Measurements from ENCODE around the gene SUPT4H1.
A peak's percentile ranks its signal among the peaks of the same experiment; 100 is the strongest.

SUPT4H1 gene

DNA sequence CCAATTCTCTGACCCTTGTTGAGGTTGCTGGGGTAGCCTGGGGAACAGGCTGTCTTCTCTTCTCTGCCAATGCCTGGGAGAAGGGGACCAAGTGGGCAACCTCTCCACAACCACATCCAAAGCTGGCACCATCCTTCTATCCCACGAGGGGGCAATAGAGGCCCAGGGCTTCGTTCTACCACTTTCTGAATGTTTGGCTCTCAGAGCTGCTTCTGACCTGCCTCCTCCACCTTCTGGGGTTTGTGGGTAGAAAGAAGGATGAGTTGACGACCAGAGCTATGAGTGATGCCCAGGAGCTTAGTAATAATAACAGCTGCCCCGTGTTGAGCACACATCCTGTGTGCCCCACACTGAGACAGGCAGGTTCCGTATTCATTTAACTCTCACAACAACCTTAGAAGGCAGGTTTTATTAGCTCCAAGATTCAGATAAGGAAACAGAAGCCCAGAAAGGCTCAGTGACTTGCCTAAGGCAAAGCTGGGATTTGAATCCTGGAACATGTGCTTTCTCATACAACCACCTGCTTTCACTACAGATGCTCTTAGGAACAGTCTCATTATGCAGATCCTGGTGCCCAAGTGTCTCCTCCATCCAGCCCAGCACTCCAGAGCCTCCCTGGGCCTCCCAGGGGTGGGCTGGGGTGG, 34.5 kb downstream of the SUPT4H1 start:
- DNase-seq (ENCODE audit: low read depth), result peak; percentile 67

DNA sequence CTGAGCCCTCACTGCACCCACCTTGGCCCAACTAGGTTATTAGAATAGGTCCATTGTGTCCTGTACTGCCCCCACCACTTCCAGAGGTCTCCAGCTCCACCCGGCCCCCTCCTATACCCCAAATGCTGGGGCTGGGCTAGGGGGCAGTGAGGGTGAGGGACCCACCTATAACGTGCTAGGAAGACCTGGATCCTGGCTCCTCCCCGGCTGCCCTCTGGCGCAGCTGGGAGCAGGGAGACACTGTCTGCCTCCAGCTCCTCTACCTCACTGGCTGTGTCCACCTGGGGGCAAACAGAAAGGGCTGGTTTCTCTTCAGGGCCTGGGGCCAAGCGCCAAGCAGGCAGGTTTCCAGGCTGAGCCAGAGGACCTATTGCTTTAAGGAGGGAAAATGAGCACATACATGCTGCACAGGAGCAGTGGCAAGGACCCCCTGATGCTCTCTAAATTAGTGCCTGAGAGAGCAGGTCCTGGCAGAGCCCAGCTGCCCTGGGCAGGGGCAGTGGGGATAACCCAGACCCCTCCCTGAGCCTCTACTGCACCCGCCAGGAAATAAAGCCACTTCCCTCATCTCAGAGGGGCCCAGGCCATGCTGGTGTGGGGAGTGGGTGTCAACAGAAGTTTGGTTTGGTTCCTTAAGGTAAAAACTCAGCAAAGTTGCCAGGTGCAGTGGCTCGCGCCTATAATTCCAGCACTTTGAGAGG, 35.6 kb downstream of the SUPT4H1 start:
- DNase-seq (ENCODE audit: low read depth), result no peak

DNA sequence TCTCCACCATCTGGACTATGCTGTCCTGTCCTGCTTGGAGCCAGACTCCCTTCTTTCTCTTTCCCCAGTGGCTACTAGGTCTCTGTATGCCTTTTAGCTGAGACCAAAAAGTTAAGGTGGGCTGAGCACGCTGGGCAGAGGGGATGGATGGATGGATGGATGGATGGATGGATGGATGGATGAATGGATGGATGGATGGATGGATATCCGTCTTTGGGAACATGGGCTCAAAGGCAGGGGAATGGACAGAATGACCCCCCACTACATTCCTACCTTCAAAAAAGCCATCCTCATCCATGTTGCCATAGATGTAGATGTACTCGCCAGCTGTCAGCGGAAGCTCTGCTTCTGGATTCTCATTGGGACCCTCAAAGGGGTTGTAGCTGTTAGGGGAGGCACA, 36.3 kb downstream of the SUPT4H1 start:
- DNase-seq (ENCODE audit: low read depth), result no peak

DNA sequence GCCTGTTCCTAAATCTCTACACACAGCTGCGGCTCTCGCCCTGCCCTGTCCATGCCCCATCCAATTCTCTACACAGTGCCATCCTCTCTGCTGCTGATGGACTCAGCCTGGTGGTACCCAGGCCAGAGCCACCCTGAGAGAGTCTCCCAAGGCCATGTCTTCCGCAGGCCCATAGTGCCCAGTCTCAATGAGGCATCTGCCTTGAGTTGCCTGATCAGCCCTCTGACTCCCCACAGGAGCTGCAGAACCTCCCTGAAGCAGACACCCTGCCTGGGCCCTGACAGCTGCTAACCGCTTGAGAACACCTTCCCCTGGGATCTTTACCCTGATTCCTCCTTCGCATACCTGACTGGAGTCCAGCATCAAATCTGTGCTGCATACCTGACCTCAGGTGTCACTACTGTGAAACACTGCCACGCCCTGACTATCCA, 36.7 kb downstream of the SUPT4H1 start:
- no peak for DNase-seq (ENCODE audit: low read depth)

DNA sequence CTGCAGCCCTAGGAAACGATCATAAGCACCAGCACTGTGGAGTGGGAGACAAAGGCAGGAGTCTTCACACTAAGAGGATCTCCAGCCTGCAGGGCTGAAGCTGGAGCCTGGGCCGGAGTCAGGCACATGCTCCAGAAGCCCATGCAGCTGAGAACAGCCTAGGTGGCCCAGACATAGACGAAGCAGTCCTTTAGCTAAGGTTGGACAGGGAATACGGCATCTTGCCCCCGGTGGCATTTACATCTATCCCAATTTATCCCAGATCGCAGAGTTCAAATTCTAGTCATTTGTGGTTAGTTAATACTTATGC, 37.3 kb downstream of the SUPT4H1 start:
- no peak for DNase-seq (ENCODE audit: low read depth)

DNA sequence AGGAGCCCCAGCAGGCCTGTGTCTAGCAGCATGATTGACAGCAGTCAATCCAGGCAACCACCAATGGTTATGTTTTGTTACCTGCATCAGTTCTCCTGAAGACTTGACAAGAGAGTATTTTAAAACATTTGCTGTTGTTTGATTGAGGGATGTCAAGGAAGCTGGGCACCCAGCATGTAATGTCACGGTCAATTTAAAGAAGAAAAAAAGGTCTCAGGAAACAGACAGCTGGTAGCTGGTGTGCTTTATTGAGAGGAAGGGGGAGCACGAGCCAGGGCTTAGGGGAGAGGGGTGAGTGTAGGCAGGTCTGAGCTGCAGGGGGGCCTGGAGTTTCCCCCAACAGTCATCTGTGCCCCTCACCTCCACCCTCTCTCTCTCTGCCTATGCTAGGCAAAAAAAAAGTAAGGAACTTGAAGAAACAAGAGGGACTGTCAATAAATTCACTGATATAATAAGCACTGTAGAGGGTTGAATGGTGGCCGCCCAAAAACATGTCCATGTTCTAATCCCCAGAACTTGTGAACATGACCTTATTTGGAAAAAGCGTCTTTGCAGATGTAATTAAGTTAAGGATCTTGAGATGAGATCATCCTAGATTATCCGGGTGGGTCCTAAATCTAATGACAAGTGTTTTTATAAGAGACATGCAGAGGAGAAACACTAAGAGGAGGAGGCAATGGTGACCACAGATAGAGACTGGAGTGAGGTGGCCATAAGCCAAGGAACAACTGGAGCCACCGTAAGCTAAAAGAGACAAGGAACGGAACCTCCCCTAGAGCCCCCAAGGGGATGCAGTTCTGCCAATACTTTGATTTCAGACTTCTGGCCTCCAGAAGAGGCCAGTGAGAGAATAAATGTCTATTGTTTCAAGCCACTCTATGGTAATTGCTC, 37.9 kb downstream of the SUPT4H1 start:
- DNase-seq (ENCODE audit: low read depth), result no peak

DNA sequence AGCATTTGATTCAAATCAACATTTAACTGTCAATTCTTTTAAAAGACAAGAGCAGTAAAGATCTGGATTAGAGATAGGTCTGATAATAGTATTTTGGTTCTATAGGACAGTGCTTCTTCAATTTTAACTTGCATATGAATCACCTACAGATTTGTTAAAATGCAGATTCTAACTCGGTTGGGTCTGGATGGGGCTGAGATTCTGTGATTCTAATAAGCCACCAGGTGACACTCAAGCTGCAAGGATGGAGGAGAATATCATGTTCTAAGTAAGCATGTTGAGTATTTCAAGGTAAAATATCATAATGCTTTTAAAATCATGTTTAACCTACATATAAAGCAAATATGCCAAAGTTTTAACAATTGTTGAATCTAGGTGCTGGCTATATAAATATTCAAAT, 39.2 kb downstream of the SUPT4H1 start:
- no peak for DNase-seq (ENCODE audit: low read depth)

DNA sequence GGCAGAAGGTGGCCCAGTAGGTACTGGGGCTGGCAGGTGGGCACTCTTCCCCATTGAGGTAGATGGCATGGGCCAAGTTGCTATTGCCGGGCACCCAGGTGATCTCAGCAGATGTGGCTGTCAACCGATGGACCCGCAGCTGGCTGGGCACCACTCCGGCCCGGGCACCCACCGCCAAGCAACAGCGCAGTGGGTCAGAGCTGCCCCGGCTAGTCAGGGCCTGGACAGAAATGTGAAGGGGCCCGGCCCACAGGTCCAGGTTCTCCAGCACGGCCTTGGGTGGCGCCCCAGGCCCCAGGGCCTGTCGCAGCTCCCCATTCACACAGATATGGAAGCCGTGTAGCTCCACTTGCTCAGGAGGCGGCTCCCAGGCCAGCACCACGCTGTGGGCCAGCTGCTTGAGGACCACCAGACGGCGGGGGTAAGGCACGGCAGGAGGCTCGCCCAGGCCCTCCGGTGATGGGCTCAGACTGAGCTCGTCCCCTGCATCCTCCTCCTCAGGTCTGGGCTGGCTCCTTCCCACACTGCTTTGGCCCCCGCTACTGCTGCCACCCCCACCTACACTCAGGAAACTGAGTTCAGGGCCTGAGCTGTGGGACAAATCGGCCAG, 39.9 kb downstream of the SUPT4H1 start:
- DNase-seq (ENCODE audit: low read depth), result no peak

DNA sequence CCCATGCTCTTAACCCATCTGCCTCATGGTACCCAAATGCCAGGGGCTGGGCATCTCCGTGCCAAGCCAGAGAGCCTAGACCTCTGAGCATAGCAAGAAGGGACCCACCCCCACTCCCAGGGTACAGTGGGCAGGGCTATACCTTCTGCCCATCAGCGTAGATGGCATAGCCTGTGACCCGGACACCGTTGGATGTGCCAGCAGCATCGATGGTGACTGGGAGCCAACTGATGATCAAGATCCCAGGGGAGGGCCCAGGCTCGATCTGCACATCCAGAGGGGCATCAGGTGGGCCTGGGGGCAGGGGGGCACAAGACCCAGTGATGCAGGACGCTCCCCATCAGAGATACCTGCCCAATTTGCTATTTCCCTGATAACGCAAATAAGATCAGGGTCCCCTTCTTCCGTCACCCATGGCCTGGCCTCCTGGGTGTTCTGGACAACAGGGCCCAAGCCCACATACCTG, 40.5 kb downstream of the SUPT4H1 start:
- no peak for DNase-seq (ENCODE audit: low read depth)

DNA sequence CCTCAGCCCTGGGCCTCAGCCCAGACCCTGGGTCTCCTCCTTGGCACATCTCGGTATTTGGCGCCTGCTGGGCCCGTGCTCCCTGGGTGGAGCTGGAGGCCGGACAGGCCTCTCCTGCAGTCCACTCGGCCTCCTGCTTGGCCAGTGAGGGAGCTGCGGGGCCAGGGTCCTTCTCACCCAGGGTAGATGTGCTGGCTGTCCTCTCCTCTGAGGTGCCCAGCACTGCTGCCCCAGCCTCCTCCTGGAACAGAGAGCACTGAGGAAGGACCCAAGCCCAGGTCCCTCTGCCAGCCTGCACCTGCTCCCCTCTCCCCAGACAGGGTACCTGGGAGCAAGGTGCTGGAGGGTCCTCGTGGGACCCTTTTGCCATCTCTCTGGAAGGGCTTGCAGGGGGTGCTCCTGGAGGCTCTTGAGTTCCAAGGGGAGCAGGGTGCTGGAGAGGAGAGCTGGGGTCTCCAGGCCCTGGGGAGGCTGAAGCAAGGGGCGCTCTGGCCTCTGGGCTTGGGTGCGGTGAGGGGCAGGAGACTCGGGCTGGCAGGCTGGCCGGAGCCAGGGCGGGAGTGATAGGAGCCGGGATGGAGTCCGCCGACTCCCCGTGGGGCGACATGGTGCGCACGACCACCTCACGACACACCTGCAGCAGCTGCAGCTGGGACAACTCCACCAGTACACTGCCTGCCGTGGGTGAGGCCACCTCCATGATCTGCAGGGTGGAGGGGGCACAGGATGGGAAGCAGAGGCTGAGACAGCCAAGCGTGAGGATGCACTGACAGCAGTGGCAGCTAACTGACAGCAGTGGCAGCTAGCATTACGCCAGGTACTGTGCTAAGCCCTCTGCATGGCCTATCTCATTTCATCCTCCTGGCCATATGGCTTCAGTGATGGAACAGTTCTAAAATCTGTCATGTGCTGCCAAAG, 41.2 kb downstream of the SUPT4H1 start:
- DNase-seq (ENCODE audit: low read depth), result no peak

DNA sequence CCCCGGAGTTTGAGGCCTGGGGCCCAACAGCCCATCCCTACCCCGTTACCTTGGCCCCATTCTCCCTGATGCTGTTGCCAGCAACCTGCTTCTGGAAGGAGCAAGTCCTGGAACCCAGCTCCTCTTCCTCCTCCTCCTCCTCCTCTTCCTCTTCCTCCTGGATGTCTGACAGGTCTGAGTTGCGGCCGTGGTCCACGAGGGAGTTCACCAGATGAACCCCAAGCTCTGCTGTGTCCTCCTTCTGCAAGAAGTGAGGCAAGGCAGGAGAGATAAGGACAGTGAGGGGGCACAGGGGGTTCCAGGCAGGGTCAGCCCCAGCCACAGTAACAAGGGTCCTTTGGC, 42.1 kb downstream of the SUPT4H1 start:
- no peak for DNase-seq (ENCODE audit: low read depth)

DNA sequence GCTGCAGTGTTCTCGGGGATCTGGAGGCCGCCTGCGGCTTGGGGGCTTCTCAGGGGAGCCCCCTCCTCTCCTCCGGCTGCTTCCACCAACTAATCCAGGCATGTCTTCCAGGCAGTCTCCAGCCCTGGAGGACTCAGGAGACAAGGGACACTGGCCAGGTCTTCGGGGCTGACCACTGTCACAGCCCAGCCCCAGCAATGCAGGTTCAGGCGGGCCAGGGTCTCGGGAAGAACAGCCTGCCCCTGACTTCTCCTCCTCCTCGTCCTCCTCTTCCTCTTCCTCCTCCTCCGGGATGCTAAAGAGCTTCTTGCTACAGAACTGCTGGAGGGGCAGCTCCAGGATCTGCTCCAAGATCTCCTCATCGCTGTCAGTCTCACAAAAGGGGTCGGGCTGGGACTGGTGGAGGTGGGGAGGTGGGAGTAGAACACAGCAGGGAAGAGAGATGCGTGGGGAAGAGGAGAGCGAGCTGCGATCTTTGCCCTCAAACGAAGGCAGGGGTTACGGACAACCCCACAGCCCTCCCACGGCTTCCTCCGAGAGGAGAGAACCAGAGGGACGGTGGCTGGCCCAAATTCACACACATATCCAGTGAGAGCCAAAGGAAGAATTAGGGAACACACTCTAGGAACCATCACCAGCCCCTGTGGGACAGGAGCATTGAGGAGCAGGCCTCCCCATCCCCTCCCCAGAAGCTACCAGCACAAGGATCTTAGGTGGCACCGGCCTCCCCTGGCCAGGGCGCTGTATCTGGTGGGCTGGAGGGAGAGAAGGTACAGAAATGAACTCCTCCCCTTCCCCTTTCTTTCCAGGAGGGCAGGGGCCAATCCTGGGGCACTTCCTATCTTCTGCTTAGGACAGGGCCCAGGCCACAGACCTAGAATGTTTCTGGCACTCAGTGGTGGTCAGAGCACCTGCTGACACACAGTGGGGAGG, 42.8 kb downstream of the SUPT4H1 start:
- no peak for DNase-seq (ENCODE audit: low read depth)

DNA sequence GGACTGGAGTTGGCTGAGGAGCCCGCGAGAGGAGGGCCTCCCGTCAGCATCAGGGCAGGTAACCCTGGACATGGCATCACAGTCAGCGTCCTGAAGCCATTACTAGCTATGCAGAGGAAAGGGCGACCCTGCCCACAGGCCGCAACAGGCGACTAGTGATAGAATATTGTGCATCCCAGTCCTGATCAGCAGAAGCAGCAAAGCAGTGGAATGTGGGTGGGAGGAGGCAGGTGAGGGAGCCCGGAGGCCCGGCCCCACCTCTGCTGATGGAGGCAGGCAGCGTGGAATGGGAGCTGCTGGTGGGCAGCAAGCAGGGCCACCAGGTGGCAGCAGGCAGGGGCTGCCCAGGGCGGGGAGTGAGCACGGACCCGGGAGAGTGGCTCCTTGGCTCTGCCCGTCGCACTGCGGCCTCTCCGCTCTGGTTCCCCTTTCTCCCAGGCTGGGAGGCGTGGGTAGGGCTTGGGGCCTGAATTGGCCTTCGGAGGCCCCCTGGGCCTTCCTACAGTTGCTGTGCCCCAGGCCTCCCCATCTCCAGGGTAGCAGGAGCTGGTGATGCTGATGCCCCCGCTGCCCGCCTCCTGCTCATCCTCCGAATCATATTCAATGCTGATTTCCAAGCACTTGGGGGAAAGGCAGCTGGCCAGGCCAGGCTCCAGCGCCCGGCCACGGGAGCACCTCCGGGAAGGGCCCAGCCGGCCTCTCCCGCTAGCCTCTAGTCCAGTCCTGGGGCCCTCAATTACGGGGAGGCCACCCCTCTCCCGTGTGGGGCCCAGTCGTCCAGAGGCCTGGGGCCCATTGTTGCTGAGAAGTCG, 43.6 kb downstream of the SUPT4H1 start:
- no peak for DNase-seq (ENCODE audit: low read depth)

DNA sequence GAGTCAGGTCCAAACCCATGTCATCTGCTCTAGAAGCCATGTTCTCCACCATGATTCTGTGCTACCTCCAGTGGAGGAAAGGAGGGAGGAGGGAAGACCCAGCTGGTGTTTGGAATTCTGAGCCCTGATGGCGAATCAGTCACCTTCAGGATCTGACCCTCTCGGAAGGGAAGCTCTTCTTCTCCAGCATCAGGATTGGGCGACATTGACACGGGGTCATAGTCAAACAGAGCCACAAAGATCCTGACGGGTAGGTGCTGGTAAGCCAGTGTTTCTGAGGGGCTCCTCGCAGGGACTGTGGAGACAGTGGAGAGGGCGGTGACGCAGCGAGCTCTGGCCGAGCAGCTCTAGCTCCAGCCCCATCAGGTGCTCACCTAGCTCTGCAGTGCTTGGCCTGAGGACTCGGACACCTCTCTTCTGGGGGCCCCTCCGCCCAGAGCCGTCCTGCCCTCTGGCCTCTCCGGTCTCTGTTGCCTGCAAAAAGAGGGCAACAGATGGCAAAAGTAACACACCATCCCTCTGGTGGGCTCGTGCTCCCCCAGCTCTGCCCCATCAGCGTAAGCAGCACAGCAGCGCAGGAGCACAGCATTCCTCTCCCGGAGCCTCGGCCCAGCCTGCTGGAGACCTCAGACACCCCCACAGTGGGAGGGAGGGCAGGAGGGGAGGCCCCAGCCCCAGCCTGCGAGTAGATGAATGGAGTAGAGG, 44.4 kb downstream of the SUPT4H1 start:
- DNase-seq (ENCODE audit: low read depth), result no peak

DNA sequence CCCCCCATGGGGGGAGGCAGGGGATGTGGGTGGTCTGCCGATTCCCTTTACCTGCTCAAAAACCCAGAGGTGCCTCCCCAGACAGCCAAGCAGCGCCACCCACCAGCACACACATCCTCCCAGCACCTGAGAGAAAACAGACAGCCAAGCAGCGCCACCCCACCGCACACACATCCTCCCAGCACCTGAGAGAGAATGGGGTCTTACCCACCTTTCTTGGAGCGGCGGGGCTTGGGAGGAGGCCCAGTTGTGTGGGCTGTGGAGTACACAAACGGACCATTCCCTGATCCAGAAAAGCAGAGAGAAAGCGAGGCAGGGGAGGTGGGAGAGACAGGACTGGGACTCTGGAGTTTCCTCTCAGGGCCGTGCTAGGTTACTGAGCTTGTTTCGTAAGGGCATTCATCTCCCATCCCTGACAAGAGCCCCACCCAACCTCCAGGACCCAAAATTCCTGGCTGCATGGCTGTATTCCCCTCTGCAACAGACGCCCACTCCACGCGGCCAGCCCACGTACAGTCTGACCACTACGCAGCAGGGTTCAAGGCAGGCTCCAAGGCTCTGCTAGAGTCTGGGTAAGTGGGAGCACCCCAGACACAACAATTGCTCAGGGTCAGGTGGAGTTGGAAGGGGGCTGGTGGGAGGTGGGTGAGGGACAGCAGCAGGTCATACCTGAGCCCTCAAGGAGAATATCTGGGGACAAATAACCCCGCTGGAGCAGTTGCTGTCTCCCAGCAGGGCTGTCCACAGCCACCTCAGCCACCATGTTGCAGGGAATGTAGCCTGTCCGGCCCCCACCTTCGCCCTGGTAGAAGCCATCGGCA, 45.7 kb downstream of the SUPT4H1 start:
- DNase-seq (ENCODE audit: low read depth), result no peak

DNA sequence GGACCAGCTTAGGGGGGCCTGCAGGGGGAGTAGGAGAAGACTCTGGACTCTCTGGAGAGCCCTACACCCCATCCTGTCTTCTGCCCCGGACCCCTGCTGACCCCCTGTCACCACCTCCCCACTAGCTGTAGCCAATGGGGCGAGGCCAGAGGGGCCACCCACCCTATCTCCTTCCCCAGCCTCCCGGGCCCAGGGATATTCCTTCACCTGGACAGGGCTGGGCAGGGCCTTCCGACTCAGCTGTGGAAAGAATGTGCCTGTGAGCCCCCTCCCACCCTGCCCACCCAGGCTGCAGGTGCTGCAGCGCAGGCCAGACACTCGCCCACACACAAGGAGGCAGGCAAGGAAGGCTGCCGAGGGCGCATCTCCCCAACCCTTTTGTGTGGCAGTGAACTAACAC, 46.4 kb downstream of the SUPT4H1 start:
- DNase-seq (ENCODE audit: low read depth), result no peak

DNA sequence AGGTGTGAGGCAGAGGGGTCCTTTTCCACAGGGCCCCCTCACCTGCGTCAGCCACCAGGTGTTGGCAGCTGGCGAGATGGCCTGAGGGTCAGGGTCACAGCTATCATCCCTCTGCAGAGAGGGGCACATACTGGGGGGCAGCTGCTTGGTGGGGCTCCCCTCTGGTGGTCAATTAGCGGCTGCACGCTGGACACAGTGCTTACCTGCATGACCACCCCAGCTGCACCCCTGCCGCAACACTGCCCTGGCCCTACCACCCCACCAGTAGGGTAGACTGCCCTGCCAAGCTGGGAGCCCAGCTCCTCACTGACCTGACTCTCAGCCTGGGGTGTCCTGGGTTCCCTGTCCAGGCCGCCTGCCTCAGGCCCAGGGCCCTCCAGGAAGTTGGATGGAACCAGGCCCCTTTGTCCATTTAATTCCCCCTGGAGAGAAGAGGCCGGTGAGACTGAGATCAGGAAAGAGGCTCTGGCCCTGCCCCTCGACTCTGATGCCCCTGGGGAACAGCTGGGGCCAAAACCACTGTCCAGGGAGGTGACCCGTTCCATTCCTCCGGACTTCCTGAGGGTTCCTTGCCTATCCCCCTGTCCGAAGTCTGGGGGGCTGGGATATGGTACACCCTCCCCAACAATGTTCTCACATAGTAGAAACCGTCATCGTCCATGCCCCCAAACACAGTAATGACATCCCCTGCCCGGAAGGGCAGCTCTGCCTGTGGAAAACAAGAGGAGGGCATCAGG, 47.1 kb downstream of the SUPT4H1 start:
- DNase-seq (ENCODE audit: low read depth), result no peak
